Fibroblast of gingiva (primary cell): ENCODE measurements around the gene NXPH2.
"Not testable (repeated sequence)": the region's sequence is repeated elsewhere in the genome, so short reads cannot be mapped to it uniquely, and the experiment has no call there.

Source experiments
- DNase-seq: peaks from one replicate; pipeline ENCODE4 v3.0.0-alpha.2; 2011; ENCODE audit warnings: low read depth

NXPH2 gene

DNA sequence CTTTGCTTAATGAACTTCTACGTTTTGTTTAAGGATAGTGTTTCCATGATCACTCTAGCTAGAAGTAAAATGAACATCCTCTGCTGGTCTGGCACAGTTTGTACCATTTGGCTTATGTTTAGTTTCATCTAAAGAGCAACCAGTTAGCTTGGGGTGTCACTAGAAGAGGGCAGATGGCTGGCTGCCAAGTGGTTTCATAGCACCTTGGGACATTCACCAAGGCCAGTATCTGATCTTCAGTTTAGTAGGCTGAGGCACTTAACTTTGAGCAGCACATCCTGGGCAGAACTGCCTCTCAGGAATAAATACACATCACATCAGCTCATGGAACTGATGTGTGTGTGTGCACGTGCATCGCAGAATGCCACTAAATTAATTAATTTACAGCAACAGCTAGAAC, 68.4 kb downstream of the NXPH2 start:
- DNase-seq: no peak

DNA sequence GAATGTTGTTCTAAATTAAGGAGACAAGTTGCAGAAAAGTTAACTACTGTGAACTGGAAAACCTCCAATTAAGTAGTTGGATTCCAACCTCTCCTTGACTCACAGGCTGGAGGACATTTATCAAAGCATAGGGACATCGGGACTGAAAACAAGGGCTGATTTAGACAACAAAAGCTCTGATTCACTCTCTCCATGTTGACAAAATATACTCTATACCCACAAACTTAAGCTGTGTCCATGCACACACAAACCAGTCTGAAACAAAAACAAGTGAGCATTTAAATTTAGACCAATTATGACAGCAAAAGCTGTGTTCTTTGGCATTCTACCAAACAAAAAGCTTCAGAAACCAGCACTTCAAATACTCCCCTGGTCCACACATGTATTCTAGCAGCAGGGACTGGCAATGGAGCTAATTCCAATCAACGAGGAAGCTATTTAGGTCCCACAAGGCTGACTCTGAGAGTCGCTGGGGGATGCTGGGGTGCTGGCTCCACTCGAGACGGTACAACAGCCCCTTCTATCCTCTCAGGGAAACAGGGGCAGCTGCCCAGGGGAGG, 71.4 kb downstream of the NXPH2 start:
- peak; percentile 33 for DNase-seq

DNA sequence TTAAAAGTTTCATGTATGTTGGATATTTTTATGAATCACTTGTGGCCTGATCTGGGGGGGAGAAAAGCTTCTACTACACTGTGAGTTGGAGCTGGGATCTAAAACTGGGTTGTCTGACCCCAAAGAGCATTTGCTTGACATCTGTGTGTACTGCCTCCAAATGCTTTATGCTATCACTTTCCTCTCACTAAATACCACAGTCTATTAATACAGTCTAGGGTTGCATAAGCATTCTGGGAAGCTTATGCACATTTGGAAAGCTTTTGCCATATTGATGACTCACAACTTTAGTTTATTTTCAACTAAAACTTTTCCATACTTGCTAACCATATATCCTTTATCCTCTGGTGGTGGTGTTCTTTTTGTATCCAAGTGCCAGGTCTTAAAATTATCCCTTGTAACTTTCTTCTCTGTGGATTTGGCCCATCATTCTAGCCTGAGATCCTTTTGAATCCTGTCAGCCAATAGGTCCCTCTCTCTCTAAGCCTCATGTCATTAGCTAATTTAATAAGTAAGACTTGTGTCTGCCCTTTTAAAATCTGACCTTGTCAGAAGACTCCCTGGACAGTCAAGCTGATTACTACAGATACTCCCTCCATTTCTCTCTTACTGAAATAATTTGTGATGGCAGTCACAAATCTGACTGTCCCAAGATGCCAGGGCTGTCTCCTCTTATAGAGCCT, 72.7 kb downstream of the NXPH2 start:
- DNase-seq: peak; percentile 90

DNA sequence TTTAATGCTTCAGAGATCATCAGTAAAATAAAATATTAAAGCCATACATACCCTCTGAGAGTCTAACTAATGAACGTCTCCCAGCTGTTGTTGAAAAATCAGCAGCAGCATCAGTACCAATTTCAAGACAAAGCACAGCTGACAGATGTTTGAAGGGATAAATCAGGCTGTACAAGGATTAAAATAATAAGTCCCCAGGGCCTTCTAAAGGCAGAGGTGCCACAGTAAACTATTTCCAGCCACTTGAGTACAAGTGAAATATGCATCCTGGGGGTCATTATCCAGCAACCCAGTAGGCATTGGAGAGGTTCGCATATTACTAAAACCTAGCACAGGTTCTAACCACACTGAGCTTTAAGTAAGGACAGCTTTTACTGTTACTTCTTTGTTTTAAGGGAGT, 76.9 kb downstream of the NXPH2 start:
- no peak for DNase-seq

DNA sequence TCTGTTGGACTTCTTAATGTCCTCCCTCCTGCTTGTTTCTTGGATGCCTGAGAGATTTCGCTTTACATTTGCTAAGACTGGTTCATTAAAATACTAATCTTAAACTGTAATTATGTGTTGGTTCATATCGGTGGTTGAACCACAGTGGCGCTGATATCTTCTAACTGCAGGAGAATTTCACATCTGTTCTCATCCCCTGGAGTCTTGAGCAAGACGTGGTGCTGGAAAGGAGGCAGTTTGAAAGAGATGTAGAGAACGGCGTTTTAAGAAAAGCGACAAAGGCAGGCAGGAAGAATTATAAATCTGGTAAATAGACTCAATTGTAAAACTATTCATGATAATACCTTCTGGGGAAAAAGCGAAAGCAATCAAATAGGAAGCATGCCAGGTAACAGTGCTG, 79.5 kb downstream of the NXPH2 start:
- no peak for DNase-seq

DNA sequence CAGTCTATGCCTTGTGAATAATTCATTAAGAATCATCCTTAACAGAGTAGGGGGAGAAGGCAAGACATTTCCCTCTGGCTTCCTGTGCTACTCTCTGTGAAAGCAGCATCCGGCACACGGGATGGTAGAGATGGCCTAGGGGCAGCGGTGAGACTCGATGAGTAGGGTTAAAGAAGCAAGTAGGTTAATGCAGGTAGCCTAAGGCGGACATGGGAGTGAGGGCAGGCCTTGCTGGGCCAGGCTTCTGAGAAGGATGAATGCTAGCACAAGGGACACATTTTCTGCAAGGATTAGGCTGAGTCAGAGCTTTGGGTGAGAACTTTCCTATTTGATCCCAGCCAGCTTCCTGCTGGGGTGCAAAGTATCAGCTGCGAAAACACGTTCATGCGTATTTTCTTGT, 80.8 kb downstream of the NXPH2 start:
- DNase-seq: no peak

DNA sequence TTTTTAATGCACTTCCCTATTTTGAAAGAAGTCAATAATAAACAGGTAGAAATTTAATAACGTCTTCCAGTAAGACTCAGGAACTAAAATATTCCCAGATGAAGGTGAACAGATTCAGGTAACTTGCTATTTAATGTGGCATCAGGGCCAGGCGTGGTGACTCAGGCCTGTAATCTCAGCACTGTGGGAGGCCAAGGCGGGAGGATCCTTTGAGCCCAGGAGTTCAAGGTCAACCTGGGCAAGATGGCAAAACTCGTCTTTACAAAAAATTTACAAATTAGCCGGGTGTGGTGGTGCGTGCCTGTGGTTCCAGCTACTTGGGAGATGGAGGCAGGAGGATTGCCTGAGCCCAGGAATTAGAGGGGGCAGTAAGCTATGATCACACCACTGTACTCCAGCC, 81.8 kb downstream of the NXPH2 start:
- no peak for DNase-seq

DNA sequence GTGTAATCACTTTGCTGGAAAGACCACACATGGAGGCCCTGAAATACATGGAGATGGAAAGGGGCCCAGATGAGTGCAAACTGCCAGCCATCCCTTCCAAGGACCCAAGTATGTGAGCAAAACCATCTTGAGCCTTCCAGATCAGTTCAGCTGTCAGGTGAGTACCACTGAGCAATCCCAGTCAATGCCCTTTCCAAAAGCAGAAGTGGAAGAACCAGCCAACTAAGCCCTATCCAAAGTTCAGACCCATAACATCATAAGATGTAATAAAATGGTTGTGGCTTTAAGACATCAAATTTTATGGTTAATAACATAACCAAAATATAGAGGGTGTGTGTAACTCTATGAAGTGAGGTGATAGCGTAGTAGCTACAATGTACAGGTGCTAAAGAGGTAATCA, 88.5 kb downstream of the NXPH2 start:
- no peak for DNase-seq

DNA sequence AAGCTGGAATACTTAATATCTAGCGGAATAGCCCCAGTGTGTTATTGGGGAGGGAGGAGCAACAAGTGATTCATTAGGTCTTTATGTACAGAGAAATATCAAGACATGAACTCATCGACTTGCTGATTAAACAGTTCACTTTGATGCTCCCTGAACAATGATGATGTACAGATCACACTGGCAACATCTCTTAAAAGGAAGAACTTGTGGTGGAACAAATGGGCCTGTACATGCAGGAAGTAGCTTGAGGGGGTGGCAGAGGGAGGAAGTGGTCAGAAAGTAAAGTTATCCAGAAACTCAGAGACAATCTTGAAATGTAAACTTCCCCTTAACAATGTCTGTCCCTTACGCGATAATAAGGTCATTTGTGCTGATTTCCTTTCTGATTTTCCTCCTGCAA, 90.5 kb downstream of the NXPH2 start:
- DNase-seq: no peak

DNA sequence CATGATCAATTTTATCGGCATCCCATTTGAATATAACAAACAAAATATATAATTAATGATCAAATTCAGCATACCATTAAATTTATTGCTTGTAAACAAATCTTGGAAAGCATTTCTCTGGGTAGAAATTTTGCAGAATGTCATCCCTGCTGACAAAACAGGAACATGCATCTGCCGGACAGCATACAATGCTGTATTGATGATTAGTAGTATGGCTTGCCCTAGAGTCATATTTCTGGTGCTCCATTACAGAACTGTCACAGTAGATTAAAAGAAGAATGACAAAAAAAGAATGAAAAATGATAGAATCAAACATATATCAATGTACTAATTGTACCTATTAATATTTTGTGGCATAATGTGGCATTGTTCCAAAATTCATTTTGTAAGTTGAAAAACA, 98.0 kb downstream of the NXPH2 start:
- DNase-seq: no peak

DNA sequence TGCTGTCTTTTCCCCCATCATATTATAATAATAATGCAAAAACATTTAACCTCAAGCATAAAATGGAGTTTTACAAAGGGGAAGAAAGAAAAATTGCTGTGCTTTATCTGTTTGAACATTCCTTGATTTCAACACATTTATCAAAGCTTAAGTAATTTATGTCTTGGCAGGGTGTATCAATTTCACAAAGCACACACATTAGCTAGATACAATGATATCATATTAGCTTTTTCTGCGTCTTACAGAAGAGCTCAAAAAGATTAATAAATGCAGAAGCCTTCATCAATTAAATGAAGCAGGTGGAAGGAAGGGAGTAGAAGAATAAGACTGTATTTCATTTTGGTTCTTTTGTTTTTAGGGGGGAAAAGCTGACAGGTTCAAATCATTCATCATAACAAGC, 103.0 kb downstream of the NXPH2 start:
- no peak for DNase-seq

DNA sequence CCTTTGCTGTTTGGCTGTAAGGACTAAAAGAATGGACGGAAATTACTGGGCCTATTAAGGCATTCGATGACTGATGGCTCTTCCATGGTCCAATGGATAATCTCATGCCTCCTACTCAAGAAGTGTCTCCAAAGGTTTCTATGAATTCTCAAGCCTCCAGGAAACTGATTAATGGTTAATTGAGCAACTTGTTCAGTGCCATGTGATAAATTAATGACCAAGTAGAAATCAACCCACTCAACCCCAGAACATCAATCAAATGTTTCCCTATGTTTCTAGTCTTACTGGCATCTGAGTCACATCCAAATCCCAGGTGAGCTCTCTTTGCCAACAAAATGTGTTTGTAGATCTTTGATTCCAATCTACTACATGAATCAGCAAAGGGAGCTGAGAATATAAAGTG, 103.6 kb downstream of the NXPH2 start:
- DNase-seq: no peak

DNA sequence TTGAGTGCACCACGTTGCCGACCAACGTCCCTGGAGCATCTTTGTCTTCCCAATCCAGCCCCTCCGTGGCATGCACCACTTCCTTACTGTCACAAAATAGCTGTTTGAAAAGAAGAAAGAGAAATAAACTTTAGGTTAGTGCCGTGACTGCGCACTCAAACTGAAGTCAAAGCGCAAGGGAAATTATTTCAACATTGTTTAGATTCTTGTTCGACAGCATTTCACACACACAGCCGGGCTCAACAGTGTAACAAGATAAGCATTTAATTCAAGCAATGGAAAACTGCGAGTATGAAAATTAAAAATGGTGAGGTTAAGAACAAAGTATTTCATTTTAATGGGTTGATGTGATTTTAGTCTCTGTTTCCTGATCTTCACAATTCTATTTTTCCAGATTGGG, 108.6 kb downstream of the NXPH2 start:
- DNase-seq: no peak

DNA sequence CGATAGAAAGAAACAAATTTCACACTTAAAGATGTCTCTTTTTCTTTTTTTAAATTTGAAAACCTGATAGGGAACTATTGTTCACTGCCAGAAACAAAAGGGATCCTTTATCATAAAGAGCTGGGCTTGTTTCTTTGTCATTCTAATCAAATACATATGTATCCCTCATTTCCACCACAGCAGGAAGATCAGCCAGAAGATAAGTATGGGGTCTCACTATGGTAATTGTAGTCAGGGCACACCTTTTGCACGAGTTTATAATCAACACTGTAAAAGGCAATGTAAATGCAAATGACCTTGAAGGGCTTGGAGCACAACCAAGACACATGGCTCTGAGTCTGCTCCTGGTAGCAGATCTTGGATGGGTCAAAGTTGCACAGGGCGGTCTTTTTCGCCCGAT, 109.5 kb downstream of the NXPH2 start:
- no peak for DNase-seq

DNA sequence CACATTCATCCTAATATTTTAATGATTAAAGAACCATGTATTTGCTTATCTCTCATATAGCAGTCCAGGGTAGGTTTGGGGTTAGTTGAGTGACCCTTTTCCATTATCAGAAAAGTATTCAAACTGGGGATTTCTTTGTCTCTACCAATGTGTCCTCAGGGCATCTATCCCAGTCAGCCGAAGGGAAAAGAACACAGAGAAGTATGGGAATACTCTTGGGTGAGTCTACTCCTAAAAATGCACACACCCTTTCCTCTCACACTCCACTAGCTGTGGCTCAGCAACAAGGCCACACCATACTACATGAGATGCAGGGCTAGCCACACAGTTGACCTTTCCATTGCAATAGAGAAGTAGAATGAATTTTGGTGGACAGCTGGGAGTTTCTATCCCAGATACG, 114.3 kb downstream of the NXPH2 start:
- DNase-seq: no peak

DNA sequence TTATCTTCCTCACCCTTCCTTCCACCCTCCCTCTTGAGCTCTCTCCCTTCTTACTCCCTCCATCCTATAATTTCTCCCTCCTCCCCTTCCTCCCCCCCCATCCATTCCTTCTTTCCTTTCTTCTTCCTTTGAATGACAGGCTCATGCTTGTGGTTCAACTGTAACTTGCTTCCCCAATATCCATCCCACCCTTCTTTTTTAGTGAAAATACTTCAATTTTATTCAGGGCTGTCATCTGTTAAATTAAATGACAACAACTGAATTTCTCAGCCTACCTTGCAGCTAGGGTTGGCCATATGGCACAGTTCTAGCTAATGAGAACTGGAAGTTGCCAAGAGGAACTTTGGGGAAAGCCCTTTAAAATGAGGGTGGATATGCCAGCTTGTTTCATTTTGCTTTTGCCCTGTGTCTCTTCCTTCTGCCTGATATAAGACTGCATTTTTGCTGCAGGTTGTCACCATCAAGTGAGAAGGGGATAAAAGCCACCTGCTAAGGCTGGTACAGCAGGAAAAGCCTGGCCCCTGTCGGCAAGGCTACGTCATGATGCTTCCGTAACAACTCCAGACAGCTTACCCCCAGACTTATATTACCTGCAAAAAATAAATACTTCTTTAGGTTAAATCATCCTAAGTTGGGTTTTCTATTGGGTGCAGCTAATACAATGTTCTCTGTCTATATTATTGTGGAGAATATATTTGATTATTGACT, 121.8 kb downstream of the NXPH2 start:
- no peak for DNase-seq

DNA sequence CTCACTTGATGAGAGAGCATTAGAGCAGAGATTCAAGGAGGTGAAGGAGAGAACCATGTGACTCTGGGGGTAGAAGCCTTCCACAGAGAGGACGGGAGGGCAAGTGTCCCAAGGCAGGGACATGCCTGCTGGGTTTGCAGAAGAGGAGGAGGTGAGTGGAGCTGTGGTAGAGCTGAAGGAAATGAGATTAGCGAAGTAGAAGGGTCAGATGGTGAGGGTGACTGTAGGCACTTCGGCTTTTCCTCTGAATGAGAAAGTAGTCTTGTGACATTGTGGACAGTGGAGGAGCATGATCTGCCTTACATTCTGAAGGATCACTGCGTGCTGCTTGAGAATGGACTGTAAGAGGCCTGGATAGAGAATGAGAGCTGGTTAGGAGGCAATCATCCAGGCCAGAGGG, 126.0 kb downstream of the NXPH2 start:
- DNase-seq: no peak

DNA sequence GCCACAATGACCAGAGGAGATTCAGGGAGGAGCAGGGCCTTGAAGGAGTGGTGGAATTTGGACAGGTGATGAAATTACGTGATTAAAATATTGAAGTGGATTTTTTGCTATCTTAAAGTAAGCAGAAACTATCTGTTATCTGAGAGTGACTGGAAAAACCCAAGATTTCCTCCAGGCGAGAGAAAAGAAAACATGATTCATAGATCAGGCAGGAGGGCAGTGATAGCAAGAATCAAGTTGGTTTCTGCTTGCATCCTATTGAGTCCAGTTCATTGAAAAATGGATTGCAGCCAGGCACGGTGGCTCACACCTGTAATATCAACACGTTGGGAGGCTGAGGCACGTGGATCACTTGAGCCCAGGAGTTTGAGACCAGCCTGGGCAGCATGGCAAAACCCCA, 127.8 kb downstream of the NXPH2 start:
- no peak for DNase-seq

DNA sequence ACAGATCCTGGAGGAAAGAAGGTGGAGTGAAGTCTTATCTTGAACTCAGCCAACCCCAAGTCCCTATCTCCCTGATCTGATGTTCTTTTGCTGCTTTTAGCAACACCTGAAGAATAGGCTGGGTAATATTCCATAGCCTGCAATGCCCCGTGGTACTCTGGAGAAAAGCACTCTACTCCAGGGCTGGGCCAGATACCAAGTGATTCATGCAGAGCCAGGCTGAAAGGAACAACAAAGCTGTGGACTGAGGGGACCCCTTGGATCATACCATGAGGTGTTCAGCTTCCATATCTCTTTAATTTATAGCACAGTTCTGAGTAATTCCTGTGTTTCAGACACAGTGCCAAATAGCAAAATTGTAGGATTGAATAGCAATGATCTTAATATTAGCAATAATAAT, 130.6 kb downstream of the NXPH2 start:
- DNase-seq: no peak

DNA sequence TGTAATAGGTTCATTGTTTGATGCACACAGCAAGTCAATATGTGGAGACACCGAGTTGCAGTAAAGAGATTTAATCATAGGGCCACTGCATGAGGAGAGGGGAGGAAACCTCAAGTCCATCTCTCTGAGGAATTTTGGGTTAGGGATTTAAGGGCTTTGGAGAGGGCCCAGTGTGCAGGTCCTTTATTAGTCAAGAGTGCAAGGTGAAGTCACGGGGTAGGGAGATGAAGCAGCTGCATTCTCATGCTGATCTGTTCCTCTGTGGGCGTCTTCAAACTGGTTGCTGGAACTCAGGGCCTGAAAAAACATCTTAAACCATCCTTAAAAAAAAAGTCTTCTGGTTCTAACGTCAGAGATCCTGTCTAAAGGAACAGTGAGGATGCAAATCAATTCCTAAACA, 131.6 kb downstream of the NXPH2 start:
- DNase-seq: no peak

DNA sequence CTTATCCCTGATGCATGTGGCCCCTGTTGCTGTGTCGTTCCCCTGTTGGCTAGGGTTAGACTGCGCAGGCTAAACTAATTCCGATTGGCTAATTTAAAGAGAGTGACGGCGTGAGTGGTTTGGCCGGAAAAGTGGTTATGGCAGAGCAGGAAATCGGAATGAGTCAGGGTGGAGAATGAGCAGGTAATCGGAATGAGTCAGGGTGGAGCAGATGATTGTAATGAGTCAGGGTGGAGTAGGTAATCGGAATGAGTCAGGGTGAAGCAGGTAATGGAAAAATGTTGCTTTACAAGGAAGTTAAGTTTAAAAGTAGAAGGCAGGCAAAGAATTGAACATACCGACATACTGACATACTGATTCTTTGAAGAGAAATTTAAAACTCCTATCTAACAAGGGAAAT, 135.4 kb downstream of the NXPH2 start:
- DNase-seq: not testable (repeated sequence)

DNA sequence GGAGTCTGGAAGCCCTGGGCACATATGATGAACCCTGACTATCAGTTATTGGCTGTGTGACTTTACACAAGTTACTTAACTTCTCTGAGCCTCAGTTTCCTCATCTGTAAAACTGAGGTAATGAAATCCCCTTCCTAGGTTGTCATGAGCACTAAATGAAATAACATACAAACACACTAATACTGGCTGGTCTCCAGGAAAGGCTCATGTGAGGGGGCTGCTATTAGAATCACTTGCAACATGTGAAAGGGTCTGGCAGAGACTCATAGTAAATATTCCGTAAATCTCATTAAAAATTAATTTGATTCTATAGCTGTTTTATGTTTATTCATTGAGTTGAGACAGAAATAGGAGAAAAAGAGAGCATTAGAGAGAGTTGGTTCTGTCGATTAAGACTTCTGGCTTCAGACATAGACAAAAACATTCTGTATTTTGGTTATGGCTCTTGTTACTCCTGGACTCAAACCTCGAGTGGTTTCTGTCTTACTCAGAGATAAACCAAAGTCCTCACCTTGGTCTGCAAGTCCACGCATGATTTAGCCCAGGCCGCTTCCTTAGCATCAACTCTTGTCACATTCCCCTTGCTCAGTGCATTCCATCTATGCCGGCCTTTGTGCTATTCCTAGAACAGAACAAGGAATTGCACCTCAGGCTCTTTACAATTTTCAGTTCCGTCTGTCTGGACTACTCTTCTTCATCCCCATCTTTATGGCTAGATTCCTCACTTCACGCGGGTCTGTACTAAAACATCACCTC, 139.1 kb downstream of the NXPH2 start:
- no peak for DNase-seq

DNA sequence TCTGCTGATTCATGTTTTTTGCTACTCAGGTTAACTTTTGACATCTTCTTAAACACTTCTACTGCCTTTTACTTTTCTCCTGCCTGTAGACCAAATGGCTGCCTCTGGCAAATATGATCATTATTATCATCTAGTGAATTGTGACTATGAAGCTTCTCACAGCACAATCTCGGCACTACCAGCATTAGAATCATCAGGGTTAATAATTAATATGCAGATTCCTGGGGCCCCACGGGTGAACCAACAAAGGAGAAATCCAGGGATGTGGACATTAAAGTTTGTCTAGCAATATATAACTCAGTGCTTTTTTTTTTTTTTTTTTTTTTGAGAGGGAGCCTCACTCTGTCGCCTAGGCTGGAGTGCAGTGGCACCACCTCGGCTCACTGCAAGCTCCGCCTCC, 142.5 kb downstream of the NXPH2 start:
- DNase-seq: no peak
